Tibial artery (tissue), 4 donors: ENCODE measurements around the gene CCDC85B.
A peak's percentile ranks its signal among the peaks of the same experiment; 100 is the strongest.

ENCODE experiments used
- DNase-seq, 2 donors: peaks; one replicate each; pipeline ENCODE4 v3.0.0-alpha.2; 2019
- H3K27ac ChIP-seq, 2 donors: fragments of 200-600 bp; sonication (generic) in 1 of 2; 1 replicate in 1 of 2; 2 replicates in 1 of 2; pipeline ENCODE4 v1.5.1; 2018 to 2019; ENCODE audit warnings: mild to moderate bottlenecking in 1 of 2
- H3K27me3 ChIP-seq, 2 donors: fragments of 200-600 bp; sonication (generic) in 1 of 2; one replicate each; pipeline versions ENCODE4 v1.5.1 to v1.6.0; 2016 to 2019
- H3K36me3 ChIP-seq, 3 donors: fragments of 200-600 bp; sonication (generic) in 2 of 3; one replicate each; pipeline ENCODE4 v1.5.1; 2016 to 2019; ENCODE audit warnings: mild to moderate bottlenecking in 2 of 3
- H3K4me1 ChIP-seq, 4 donors: fragments of 200-600 bp; sonication (generic) in 2 of 4; 1 replicate in 3 of 4; 2 replicates in 1 of 4; pipeline ENCODE4 v1.5.1; 2016 to 2019
- H3K4me3 ChIP-seq, 2 donors: fragments of 200-600 bp; sonication (generic) in 1 of 2; 1 replicate in 1 of 2; 2 replicates in 1 of 2; pipeline ENCODE4 v1.5.1; 2018 to 2019; ENCODE audit warnings: mild to moderate bottlenecking in 2 of 2
- H3K9me3 ChIP-seq, 3 donors: fragments of 200-600 bp; sonication (generic) in 1 of 3; one replicate each; pipeline ENCODE4 v1.5.1; 2016 to 2019
- intact Hi-C: fragments of 100-400 bp; cut with DNase I; formaldehyde crosslinking; loops from one replicate; pipeline ENCODE4 v1.15.0; 2023; ENCODE audit warnings: low total_unique reads
- TF ChIP-seq, protein P1 (sequence below), 2 experiments: fragments of 200-600 bp in 1 of 2; fragments of 450-650 bp in 1 of 2; IDR thresholded peaks; one replicate each; pipeline ENCODE4 v1.5.1; 2017 to 2019; ENCODE audit warnings: antibody characterized with exemption in 2 of 2, mild to moderate bottlenecking in 1 of 2, moderate library complexity in 1 of 2

Gene CCDC85B

DNA sequence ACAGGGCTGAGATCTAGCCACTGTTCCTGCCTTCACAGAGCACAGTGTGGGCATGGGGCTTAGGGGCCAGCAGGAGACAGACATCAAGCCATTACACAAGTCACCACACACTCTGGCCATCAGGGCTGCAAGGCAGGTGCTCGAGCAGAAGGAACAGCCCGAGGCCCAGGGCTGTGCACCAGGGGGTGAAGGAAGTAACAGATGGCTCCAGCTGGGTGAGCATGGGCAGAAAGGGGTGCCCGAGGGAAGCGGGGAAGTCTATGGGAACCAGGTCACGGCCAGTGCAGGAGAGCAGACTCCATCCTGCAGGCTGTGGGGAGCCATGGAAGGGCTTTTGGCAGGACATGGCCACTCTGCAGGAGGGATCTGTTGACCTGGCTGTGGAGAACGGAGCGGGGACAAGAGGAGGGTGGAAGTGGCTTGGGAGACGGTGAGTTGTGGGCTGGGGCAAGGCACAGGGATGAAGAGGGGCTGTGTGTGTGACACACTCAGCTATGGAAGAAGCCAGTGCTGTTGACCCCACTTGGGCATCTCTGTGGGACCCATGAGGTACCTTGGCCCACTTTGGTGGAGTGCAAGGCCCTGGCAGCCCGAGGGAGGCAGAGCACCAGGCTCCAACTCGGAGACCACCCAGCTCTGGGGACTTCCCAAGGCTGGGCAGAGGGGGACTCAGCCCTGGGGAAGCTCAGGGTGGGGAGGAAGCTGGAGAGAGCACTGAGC lies 24.8 kb downstream of the CCDC85B start:
- H3K4me3 ChIP-seq, result peak overlapping the region in 1 of 2 donors; percentile 25
- DNase-seq, result peak in 1 of 2 donors; percentile 70
- peak overlapping the region; percentile 94 to 96 for H3K27ac ChIP-seq
- H3K36me3 ChIP-seq, result no peaks in the 10 kb centered on the region
- peaks cover 14 to 67% (median 53%) of the 10 kb centered on the region in 4 donors for H3K4me1 ChIP-seq
- TF ChIP-seq, protein P1, sequence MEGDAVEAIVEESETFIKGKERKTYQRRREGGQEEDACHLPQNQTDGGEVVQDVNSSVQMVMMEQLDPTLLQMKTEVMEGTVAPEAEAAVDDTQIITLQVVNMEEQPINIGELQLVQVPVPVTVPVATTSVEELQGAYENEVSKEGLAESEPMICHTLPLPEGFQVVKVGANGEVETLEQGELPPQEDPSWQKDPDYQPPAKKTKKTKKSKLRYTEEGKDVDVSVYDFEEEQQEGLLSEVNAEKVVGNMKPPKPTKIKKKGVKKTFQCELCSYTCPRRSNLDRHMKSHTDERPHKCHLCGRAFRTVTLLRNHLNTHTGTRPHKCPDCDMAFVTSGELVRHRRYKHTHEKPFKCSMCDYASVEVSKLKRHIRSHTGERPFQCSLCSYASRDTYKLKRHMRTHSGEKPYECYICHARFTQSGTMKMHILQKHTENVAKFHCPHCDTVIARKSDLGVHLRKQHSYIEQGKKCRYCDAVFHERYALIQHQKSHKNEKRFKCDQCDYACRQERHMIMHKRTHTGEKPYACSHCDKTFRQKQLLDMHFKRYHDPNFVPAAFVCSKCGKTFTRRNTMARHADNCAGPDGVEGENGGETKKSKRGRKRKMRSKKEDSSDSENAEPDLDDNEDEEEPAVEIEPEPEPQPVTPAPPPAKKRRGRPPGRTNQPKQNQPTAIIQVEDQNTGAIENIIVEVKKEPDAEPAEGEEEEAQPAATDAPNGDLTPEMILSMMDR (IDR thresholded peaks at IDR 0.05), result no peak
- no peaks in the 10 kb centered on the region for H3K9me3 ChIP-seq
- intact Hi-C loops, result no loop called here
- no peaks in the 10 kb centered on the region for H3K27me3 ChIP-seq

DNA sequence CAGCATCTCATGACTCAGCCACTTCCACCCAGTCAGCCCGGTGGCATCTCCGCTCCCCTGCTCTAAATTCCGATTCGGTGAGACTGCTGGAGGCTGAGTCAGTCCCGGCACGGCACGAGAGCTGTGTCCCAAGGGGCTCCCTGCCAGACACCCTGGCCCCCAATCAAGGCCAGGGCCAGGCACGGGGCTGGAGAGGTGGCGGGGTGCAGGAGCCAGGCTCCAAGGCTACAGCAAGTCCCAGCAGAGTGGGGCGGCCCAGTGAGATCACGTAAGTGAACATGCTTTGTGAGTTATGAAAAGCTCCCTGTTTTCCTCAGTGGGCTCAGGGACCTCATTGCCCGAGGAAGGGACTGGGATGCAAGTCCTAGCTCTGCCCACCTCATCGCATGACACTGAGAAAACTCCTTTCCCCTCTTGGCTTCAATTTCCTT lies 25.4 kb downstream of the CCDC85B start:
- TF ChIP-seq, protein P1 (IDR thresholded peaks at IDR 0.05), result no peak
- Histone ChIP-seq H3K9me3 (no peaks in the 10 kb centered on the region), H3K4me3 (peak overlapping the region in 1 of 2 donors; percentile 25), H3K4me1 (peaks cover 14 to 73% (median 59%) of the 10 kb centered on the region in 4 donors), H3K27me3 (no peaks in the 10 kb centered on the region), H3K36me3 (no peaks in the 10 kb centered on the region), H3K27ac (peak overlapping the region; percentile 94 to 96)
- DNase-seq, result peak; percentile 93 to 98
- intact Hi-C loops, result loop anchor here (2.0 kb wide), 1 partner anchor 27 kb away; the partner anchor contains the start of gene FIBP

DNA sequence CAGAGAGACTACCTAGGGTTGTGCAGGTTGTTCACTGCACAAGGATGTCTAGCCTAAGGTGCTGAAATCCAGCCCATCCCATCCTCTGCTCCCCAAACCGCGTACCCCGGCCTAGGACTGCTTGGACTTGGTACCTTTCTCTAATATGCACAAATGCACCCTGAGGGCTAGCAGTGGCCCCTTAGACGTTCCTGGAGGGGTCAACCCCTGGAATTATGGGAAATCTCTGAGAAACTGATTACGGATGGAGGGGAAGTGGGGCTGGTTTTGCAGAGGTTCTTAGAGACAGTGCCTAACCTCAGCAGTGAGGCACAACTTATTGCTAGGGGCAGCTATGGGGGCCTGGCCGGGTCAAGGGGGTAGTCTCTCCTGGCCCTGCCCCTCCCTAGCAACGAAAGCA lies 25.9 kb downstream of the CCDC85B start:
- H3K27ac ChIP-seq, result peak overlapping the region; percentile 94 to 96
- intact Hi-C loops, result loop anchor here (2.0 kb wide), 1 partner anchor 28 kb away; the partner anchor contains the start of gene FIBP
- peaks cover 14 to 73% (median 62%) of the 10 kb centered on the region in 4 donors for H3K4me1 ChIP-seq

DNA sequence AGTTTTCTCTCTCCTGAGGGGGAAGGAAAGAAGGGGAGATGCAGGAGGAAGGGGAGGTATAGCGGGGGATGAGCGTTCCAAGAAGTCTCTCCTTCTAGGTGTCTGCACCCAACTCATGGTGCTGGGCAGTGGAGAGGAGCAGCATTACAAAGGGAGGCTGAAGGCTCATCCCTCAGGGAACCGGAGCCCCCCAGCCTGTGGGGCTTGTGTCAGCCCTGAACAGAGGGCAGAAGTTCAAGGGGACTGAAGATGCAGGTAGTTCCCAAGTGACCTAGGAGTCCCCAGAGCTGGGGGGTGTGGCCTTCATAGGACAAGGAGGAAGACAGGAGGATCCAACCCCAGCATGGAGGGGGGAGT lies 26.6 kb downstream of the CCDC85B start:
- peak overlapping the region; percentile 94 to 96 for H3K27ac ChIP-seq
- intact Hi-C loops, result loop anchor here (2.0 kb wide), 1 partner anchor 28 kb away; the partner anchor contains the start of gene FIBP
- no peak for DNase-seq
- H3K9me3 ChIP-seq, result no peaks in the 10 kb centered on the region
- TF ChIP-seq, protein P1 (IDR thresholded peaks at IDR 0.05), result no peak
- peaks cover 4 to 11% (median 6%) of the 10 kb centered on the region in 3 donors for H3K36me3 ChIP-seq
- peak overlapping the region; percentile 87 to 92 for H3K4me3 ChIP-seq
- H3K4me1 ChIP-seq, result peaks cover 14 to 68% (median 56%) of the 10 kb centered on the region in 4 donors
- no peaks in the 10 kb centered on the region for H3K27me3 ChIP-seq

More for the DNA sequence above, 25.9 kb downstream of the CCDC85B start:
- Histone ChIP-seq H3K4me3 (peak overlapping the region in 1 of 2 donors; percentile 87), H3K27me3 (no peaks in the 10 kb centered on the region), H3K36me3 (peaks cover 0 to 4% (median 2%) of the 10 kb centered on the region in 3 donors), H3K9me3 (no peaks in the 10 kb centered on the region)
- no peak for DNase-seq
- TF ChIP-seq, protein P1 (IDR thresholded peaks at IDR 0.05), result no peak

DNA sequence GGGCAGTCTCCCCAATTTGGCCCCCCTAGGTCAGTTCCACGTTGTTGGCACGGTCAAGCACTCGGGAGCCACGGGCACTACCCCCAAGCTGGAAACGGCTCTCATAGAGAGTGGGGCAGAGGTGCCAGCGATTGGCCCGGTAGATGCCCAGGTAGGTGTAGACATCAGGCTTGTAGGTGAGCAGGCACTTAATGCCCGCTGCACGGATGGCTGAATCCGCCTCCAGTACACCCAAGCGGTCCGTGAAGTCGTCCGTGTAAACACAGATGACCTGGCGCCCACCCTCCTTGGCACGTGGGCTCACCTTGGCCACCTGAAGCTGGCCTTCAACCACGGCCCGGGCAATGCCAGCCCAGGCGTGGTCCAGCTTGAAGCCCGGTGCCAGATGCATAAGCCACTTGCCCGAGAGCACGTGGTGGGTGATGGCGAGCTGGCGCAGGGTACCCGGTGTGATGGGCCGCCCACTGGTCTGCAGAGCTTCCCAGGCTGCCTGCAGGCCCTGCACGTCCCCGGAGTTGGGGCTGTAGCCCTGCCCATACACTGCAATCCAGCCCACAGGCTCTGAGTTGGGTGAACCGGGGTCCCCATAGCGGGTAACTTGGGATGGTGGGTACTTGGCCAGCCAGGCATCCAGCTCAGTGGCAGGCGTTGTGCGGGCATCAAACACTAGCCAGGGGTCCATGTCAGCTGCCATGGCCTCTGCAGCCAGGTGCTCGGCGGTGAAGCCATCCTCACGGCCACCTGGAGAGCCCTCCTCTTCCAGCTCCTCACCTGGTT lies 27.1 kb downstream of the CCDC85B start:
- H3K27ac ChIP-seq, result peak overlapping the region; percentile 94 to 96
- H3K27me3 ChIP-seq, result no peaks in the 10 kb centered on the region
- peak overlapping the region; percentile 87 to 92 for H3K4me3 ChIP-seq
- no peak for DNase-seq
- TF ChIP-seq, protein P1 (IDR thresholded peaks at IDR 0.05), result no peak
- H3K36me3 ChIP-seq, result peaks cover 10 to 17% (median 12%) of the 10 kb centered on the region in 3 donors
- intact Hi-C loops, result loop anchor here (2.0 kb wide), 2 partner anchors 29 to 59 kb away; partner anchors contain the start of genes CFL1 and FIBP
- H3K9me3 ChIP-seq, result no peaks in the 10 kb centered on the region
- peaks cover 14 to 62% (median 53%) of the 10 kb centered on the region in 4 donors for H3K4me1 ChIP-seq
